ENCODE data around the gene BPTF. TPM values are rescaled to one million over a fixed set of nuclear protein-coding genes. Genes with fewer than 3 reads are reported as not detected.
"Not testable (repeated sequence)": the region's sequence is repeated elsewhere in the genome, so short reads cannot be mapped to it uniquely, and the experiment has no call there.

The BPTF gene
- total and polyA plus RNA-seq, 2 experiments from 2014 or later: 38.1 to 46.3 TPM

DNA sequence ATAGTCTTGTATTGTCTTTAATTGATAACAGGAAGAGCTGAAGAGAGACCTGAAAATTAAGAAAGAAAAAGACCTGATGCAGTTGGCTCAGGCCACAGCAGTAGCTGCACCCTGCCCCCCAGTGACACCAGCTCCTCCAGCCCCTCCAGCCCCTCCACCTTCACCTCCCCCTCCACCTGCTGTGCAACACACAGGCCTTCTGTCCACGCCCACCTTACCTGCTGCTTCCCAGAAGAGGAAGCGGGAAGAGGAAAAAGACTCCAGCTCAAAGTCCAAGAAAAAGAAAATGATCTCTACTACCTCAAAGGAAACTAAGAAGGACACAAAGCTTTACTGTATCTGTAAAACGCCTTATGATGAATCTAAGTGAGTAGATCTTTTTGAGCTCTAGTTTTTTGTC lies 134.2 kb downstream of the BPTF start:
- H3K79me2 ChIP-seq: no peaks in the 10 kb centered on the region
- no peaks in the 10 kb centered on the region for H3K36me3 ChIP-seq (replicated peaks; ENCODE audit: insufficient read depth, low read depth)
- H3K4me3 ChIP-seq: no peak overlapping the region
- H4K20me1 ChIP-seq (ENCODE audit: insufficient read depth, poor library complexity, severe bottlenecking): no peaks in the 10 kb centered on the region
- no peaks in the 10 kb centered on the region for H3K9me2 ChIP-seq (replicated peaks; ENCODE audit: insufficient read depth)
- WGBS (ENCODE audit: low lambda C conversion rate, missing lambda C conversion rate): 96% methylated on average over 3 of the region's 3 CpGs
- H3K9me3 ChIP-seq (ENCODE audit: low read depth): no peaks in the 10 kb centered on the region
- no peak overlapping the region for H3K4me2 ChIP-seq
- TF ChIP-seq, protein P1, sequence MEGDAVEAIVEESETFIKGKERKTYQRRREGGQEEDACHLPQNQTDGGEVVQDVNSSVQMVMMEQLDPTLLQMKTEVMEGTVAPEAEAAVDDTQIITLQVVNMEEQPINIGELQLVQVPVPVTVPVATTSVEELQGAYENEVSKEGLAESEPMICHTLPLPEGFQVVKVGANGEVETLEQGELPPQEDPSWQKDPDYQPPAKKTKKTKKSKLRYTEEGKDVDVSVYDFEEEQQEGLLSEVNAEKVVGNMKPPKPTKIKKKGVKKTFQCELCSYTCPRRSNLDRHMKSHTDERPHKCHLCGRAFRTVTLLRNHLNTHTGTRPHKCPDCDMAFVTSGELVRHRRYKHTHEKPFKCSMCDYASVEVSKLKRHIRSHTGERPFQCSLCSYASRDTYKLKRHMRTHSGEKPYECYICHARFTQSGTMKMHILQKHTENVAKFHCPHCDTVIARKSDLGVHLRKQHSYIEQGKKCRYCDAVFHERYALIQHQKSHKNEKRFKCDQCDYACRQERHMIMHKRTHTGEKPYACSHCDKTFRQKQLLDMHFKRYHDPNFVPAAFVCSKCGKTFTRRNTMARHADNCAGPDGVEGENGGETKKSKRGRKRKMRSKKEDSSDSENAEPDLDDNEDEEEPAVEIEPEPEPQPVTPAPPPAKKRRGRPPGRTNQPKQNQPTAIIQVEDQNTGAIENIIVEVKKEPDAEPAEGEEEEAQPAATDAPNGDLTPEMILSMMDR (IDR thresholded peaks at IDR 0.05; ENCODE audit: poor library complexity): no peak
- DNase-seq (ENCODE audit: low spot score): peak; percentile 64
- H3K4me1 ChIP-seq (ENCODE audit: insufficient read depth): peaks cover 5% of the 10 kb centered on the region
- peak overlapping the region; percentile 60 for H3K27ac ChIP-seq
- no peak overlapping the region for H2AFZ ChIP-seq
- H3K27me3 ChIP-seq: no peaks in the 10 kb centered on the region

DNA sequence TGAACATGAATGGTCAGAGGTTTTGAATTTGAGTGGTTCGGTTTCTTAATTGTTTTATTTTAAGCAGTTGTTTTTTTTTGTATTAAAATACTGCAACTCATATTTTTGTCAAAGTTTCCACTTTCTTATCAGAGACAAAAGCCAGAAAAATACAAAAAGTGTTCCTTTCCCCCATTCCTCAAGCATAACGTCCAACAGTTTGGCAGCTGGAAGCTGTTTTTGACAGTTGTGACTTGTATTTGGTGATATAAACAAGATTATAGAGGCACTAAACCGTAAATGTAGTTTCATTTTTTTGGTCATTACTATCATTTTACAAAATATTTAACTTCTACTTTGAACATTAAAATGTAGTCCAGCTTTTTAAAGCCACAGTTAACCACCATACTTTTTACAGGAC lies 135.0 kb downstream of the BPTF start:
- not testable (repeated sequence) for H3K27me3 ChIP-seq; H3K36me3 ChIP-seq (replicated peaks; ENCODE audit: insufficient read depth, low read depth); DNase-seq (ENCODE audit: low spot score); H3K4me1 ChIP-seq (ENCODE audit: insufficient read depth); H2AFZ ChIP-seq; H3K4me2 ChIP-seq; H3K9me3 ChIP-seq (ENCODE audit: low read depth); H3K4me3 ChIP-seq; H4K20me1 ChIP-seq (ENCODE audit: insufficient read depth, poor library complexity, severe bottlenecking); H3K79me2 ChIP-seq; H3K9me2 ChIP-seq (replicated peaks; ENCODE audit: insufficient read depth)
- 75% methylated on average over 3 of the region's 3 CpGs for WGBS (ENCODE audit: low lambda C conversion rate, missing lambda C conversion rate)
- H3K27ac ChIP-seq: peak overlapping the region; percentile 60

DNA sequence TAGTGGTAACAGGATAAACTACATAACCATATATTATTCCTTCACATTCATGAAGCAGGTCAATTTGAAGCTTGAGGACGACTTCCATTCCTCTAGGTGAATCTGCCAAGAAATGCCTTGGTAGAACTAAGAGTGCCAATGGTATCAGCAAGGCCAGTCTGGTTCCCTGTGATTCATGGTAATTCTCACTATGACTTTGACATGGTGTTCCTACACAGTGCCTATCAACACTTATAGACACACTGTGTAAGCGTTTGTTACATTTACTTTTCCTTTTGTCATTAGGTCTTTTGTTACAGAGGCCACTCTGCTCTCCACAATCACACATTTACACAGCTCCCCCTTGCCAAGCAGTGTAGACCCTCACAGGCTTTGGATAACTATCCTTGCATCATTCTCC lies 136.9 kb downstream of the BPTF start:
- not testable (repeated sequence) for H3K4me1 ChIP-seq (ENCODE audit: insufficient read depth); H4K20me1 ChIP-seq (ENCODE audit: insufficient read depth, poor library complexity, severe bottlenecking); H2AFZ ChIP-seq; H3K9me2 ChIP-seq (replicated peaks; ENCODE audit: insufficient read depth); H3K79me2 ChIP-seq; H3K9me3 ChIP-seq (ENCODE audit: low read depth); H3K27ac ChIP-seq; H3K36me3 ChIP-seq (replicated peaks; ENCODE audit: insufficient read depth, low read depth); DNase-seq (ENCODE audit: low spot score); H3K4me3 ChIP-seq; H3K4me2 ChIP-seq; H3K27me3 ChIP-seq
- 94% methylated on average over 2 of the region's 2 CpGs for WGBS (ENCODE audit: low lambda C conversion rate, missing lambda C conversion rate)

DNA sequence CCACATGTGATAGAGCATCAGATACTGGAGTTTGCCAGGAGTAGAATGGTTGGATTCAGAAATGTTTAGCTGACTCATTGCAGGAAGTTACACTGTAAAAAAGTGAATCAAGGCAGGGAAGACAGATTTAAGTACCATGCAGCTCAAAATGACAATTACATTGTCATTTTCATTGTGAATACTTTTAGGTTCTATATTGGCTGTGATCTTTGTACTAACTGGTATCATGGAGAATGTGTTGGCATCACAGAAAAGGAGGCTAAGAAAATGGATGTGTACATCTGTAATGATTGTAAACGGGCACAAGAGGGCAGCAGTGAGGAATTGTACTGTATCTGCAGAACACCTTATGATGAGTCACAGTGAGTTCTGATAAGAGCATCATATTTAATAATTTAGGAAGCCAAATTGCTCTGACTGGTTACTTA lies 137.9 kb downstream of the BPTF start:
- not testable (repeated sequence) for H3K9me3 ChIP-seq (ENCODE audit: low read depth); H3K27ac ChIP-seq; H4K20me1 ChIP-seq (ENCODE audit: insufficient read depth, poor library complexity, severe bottlenecking); H3K9me2 ChIP-seq (replicated peaks; ENCODE audit: insufficient read depth); H3K27me3 ChIP-seq; H3K4me1 ChIP-seq (ENCODE audit: insufficient read depth); H3K79me2 ChIP-seq; H3K36me3 ChIP-seq (replicated peaks; ENCODE audit: insufficient read depth, low read depth); H3K4me2 ChIP-seq; H2AFZ ChIP-seq; H3K4me3 ChIP-seq
- TF ChIP-seq, protein P1 (IDR thresholded peaks at IDR 0.05; ENCODE audit: poor library complexity): peak; percentile 68
- WGBS (ENCODE audit: low lambda C conversion rate, missing lambda C conversion rate): 0% methylated on average over 1 of the region's 1 CpG
- peak; percentile 88 for DNase-seq (ENCODE audit: low spot score)

DNA sequence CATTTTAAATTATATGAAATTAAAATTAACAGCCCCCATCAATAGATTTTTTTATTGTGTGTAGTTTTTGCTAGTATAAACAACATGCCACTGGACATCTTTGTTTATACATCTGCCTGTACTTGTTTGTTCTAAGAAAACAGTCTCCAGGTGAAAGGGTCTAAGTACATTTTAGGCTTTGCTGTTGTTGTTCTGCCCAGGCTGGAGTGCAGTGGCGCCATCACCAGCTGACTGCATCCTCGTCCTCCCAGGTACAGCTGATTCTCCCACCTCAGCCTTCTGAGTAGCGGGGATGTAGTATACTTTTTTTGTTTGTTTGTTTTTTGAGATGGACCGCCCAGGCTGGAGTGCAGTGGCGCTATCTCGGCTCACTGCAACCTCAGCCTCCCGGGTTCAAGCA lies 145.5 kb downstream of the BPTF start:
- DNase-seq (ENCODE audit: low spot score): no peak
- Histone ChIP-seq H3K4me1 (ENCODE audit: insufficient read depth) (no peaks in the 10 kb centered on the region), H3K79me2 (no peaks in the 10 kb centered on the region), H3K4me2 (no peak overlapping the region), H3K9me2 (replicated peaks; ENCODE audit: insufficient read depth) (no peaks in the 10 kb centered on the region), H3K27me3 (no peaks in the 10 kb centered on the region), H4K20me1 (ENCODE audit: insufficient read depth, poor library complexity, severe bottlenecking) (no peaks in the 10 kb centered on the region), H3K9me3 (ENCODE audit: low read depth) (no peaks in the 10 kb centered on the region), H2AFZ (no peak overlapping the region), H3K4me3 (no peak overlapping the region), H3K36me3 (replicated peaks; ENCODE audit: insufficient read depth, low read depth) (no peaks in the 10 kb centered on the region), H3K27ac (no peak overlapping the region)
- WGBS (ENCODE audit: low lambda C conversion rate, missing lambda C conversion rate): 95% methylated on average over 7 of the region's 7 CpGs
- TF ChIP-seq EZH2 (IDR thresholded peaks at IDR 0.05; ENCODE audit: borderline replicate concordance) (no peak), EZH2phosphoT487 (IDR thresholded peaks at IDR 0.05; ENCODE audit: low read depth, severe bottlenecking, unreplicated experiment) (no peak)
- TF ChIP-seq, protein P1 (IDR thresholded peaks at IDR 0.05; ENCODE audit: poor library complexity): no peak
